ENCODE measurements around the gene NFASC. TPM values are rescaled to one million over a fixed set of nuclear protein-coding genes. Genes with fewer than 3 reads are reported as not detected.

The NFASC gene
- total and polyA plus RNA-seq, 9 of the 15 experiments (the other 6 are each of a cell fraction or from before 2014, with no cell fraction given): 0.03 to 0.16 (median 0.06) TPM; not detected in 6

DNA sequence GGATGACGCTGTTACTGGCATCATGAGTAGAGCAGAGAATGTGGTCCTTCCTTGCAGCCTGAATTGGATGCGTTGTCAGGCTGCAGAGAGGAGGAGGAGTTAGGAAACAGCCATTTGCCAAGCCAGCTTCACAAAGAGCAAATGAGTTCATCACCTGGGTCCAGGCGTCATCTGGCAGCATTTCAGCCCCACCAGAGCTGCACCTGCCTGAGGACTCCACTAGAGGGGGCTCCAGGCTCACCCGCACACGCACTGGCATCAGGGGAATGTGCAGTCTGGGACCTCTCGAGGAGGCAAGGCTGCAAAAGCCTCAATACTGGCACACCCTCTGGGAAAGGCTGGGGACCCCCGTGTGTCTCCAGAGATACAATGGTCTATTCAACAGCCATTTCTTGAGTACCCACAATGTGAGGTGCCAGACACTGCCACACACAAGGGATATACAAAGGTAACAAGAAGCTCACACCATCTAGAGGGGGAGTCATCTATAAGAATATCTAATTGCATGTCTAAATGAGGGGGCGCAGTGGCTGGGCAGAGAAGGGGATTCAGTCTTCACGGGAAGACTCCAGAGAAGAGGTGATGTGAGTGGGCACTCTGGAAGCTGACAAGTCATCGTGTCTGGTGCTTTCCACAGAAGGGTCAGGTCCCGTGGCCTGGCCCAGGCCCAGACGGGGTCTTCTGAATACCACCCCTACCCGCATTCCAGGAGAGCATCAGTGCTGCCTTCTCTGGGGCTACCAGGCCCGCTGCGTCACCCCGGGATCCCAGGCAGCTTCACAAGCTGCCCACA lies 118.8 kb downstream of the NFASC start (continued):
- TF ChIP-seq, protein P1, sequence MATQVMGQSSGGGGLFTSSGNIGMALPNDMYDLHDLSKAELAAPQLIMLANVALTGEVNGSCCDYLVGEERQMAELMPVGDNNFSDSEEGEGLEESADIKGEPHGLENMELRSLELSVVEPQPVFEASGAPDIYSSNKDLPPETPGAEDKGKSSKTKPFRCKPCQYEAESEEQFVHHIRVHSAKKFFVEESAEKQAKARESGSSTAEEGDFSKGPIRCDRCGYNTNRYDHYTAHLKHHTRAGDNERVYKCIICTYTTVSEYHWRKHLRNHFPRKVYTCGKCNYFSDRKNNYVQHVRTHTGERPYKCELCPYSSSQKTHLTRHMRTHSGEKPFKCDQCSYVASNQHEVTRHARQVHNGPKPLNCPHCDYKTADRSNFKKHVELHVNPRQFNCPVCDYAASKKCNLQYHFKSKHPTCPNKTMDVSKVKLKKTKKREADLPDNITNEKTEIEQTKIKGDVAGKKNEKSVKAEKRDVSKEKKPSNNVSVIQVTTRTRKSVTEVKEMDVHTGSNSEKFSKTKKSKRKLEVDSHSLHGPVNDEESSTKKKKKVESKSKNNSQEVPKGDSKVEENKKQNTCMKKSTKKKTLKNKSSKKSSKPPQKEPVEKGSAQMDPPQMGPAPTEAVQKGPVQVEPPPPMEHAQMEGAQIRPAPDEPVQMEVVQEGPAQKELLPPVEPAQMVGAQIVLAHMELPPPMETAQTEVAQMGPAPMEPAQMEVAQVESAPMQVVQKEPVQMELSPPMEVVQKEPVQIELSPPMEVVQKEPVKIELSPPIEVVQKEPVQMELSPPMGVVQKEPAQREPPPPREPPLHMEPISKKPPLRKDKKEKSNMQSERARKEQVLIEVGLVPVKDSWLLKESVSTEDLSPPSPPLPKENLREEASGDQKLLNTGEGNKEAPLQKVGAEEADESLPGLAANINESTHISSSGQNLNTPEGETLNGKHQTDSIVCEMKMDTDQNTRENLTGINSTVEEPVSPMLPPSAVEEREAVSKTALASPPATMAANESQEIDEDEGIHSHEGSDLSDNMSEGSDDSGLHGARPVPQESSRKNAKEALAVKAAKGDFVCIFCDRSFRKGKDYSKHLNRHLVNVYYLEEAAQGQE (IDR thresholded peaks at IDR 0.05; ENCODE audit: borderline replicate concordance): peak; percentile 87
- TF ChIP-seq, protein P1 (CRISPR knock-in tag; IDR thresholded peaks at IDR 0.05; ENCODE audit: low read depth): no peak
- TF ChIP-seq CBX5 (IDR thresholded peaks at IDR 0.05; ENCODE audit: borderline replicate concordance, low read depth): no peak
- TF ChIP-seq KHSRP (IDR thresholded peaks at IDR 0.05): no peak
- TF ChIP-seq, protein P2, sequence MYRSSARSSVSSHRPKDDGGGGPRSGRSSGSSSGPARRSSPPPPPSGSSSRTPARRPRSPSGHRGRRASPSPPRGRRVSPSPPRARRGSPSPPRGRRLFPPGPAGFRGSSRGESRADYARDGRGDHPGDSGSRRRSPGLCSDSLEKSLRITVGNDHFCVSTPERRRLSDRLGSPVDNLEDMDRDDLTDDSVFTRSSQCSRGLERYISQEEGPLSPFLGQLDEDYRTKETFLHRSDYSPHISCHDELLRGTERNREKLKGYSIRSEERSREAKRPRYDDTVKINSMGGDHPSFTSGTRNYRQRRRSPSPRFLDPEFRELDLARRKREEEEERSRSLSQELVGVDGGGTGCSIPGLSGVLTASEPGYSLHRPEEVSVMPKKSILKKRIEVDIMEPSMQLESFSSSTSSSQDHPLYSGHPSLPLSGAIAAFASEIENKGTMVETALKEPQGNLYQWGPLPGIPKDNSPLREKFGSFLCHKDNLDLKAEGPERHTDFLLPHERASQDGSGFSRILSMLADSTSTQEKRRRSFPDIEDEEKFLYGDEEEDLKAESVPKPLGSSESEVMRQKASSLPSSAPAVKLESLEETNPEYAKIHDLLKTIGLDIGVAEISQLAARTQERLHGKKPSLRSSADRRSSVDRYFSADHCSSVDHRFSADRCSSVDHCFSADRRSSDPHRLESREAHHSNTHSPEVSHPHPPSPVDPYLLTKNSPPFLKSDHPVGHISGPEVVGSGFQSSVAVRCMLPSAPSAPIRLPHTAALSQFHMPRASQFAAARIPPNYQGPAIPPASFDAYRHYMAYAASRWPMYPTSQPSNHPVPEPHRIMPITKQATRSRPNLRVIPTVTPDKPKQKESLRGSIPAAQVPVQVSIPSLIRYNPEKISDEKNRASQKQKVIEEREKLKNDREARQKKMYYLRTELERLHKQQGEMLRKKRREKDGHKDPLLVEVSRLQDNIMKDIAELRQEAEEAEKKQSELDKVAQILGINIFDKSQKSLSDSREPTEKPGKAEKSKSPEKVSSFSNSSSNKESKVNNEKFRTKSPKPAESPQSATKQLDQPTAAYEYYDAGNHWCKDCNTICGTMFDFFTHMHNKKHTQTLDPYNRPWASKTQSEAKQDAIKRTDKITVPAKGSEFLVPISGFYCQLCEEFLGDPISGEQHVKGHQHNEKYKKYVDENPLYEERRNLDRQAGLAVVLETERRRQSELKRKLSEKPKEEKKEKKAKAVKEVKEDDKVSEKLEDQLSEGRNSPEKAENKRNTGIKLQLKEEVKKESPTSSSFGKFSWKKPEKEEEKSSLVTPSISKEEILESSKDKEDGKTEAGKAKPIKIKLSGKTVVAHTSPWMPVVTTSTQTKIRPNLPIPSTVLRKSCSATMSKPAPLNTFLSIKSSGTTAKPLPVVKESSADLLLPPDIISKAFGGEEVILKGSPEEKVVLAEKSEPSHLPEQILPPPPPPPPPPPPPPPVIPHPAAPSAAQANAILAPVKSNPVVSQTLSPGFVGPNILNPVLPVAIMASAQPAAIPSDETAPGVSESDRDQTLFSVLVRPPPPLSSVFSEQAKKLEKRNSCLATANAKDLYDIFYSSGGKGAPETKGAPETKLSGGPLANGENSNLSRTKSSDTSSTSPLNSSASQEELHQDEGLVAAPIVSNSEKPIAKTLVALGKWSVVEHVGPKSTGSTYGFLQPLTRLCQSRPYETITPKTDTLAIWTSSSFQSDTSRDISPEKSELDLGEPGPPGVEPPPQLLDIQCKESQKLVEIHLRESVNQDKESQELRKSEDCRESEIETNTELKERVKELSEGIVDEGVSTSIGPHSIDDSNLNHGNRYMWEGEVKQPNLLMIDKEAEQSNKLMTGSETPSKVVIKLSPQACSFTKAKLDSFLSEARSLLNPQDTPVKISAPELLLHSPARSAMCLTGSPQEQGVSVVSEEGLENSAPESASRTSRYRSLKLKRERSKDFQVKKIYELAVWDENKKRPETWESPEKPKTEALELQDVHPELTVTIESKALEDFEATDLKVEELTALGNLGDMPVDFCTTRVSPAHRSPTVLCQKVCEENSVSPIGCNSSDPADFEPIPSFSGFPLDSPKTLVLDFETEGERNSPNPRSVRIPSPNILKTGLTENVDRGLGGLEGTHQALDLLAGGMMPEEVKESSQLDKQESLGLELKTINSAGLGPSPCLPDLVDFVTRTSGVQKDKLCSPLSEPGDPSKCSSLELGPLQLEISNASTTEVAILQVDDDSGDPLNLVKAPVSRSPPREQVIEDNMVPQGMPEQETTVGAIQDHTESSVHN (IDR thresholded peaks at IDR 0.05; ENCODE audit: borderline replicate concordance in 1 of 2, low read depth in 1 of 2): no peak
- TF ChIP-seq ZKSCAN3 (CRISPR knock-in tag; IDR thresholded peaks at IDR 0.05): no peak
- 0 out of 2 replicates have a peak, but pooled peaks have one; percentile 11 for TF ChIP-seq BHLHE40 (IDR thresholded peaks at IDR 0.05; ENCODE audit: low read length)
- no peak for TF ChIP-seq PHF20 (IDR thresholded peaks at IDR 0.05; ENCODE audit: partially characterized antibody)
- TF ChIP-seq TFAM (CRISPR knock-in tag; conservative IDR thresholded peaks at IDR 0.05): no peak
- no peak for TF ChIP-seq MCM2 (IDR thresholded peaks at IDR 0.05; ENCODE audit: low read depth)
- no peak for TF ChIP-seq MYBL2 (IDR thresholded peaks at IDR 0.05; ENCODE audit: low read depth)
- no peak for TF ChIP-seq MYBL2 (CRISPR knock-in tag; IDR thresholded peaks at IDR 0.05; ENCODE audit: borderline replicate concordance)

All from K562 (cell line).